H1 (cell line): ENCODE results near the gene GRM8. TPM values are rescaled to one million over a fixed set of nuclear protein-coding genes. Genes with fewer than 3 reads are reported as not detected.

Experiments
- CTCF ChIA-PET: fragments of 300-600 bp; sonication (Branson Sonifier 250); formaldehyde crosslinking; loops from one replicate; lab custom pipeline; 2021; ENCODE audit not compliant: partially characterized antibody; lab: Charles Lee
- POLR2A ChIA-PET: fragments of 300-600 bp; sonication (Branson Sonifier 250); formaldehyde crosslinking; loops from one replicate; lab custom pipeline; 2021; ENCODE audit warnings: inconsistent platforms; ENCODE audit not compliant: partially characterized antibody; lab: Charles Lee
- DNase-seq, 2 experiments: peaks; one replicate each; pipeline versions ENCODE4 v3.0.0 to v3.0.0-alpha.2; 2010 to 2022; ENCODE audit warnings: low spot score in 2 of 2, low read depth in 1 of 2, mixed read lengths in 1 of 2
- FAIRE-seq: peaks from 2 replicates; lab custom pipeline; 2011; peaks lifted over from hg19 to GRCh38; lab: Jason Lieb, UNC
- H2AFZ ChIP-seq: 2 replicates; pipeline ENCODE4 v1.8.1; 2012; ENCODE audit warnings: low read length, inconsistent platforms
- H2AK5ac ChIP-seq: 2 replicates; pipeline ENCODE4 v1.6.1; 2013; ENCODE audit warnings: low read depth, low read length
- H2BK120ac ChIP-seq: replicated peaks from 2 replicates; pipeline ENCODE3; 2013; ENCODE audit warnings: low read depth, low read length, inconsistent platforms
- H2BK12ac ChIP-seq: 2 replicates; pipeline ENCODE4 v1.6.1; 2013; ENCODE audit warnings: low read depth, low read length
- H2BK15ac ChIP-seq: 2 replicates; pipeline ENCODE4 v1.6.1; 2013; ENCODE audit warnings: low read length
- H2BK20ac ChIP-seq: 2 replicates; pipeline ENCODE4 v1.6.1; 2013; ENCODE audit warnings: low read length
- H2BK5ac ChIP-seq: 2 replicates; pipeline ENCODE4 v1.6.1; 2013; ENCODE audit warnings: low read depth, low read length
- H3K14ac ChIP-seq: 2 replicates; pipeline ENCODE4 v1.6.1; 2013; ENCODE audit warnings: inconsistent platforms; ENCODE audit not compliant: insufficient read length
- H3K18ac ChIP-seq: 2 replicates; pipeline ENCODE4 v1.6.1; 2013; ENCODE audit warnings: low read length; ENCODE audit errors: extremely low read depth
- H3K23ac ChIP-seq: 2 replicates; pipeline ENCODE4 v1.6.1; 2013; ENCODE audit warnings: inconsistent platforms; ENCODE audit not compliant: insufficient read length
- H3K23me2 ChIP-seq: 2 replicates; pipeline ENCODE4 v1.6.1; 2013; ENCODE audit warnings: low read depth, low read length
- H3K27ac ChIP-seq: 2 replicates; pipeline ENCODE4 v1.6.1; 2011; ENCODE audit warnings: low read depth, low read length, inconsistent platforms
- H3K27me3 ChIP-seq, 4 experiments: replicated peaks in 1 of 4; 1 replicate in 1 of 4; 2 replicates in 3 of 4; pipeline versions ENCODE4 v1.6.1 to v1.8.1; 2011 to 2013; ENCODE audit warnings: low read length in 3 of 4, mild to moderate bottlenecking in 3 of 4, inconsistent platforms in 2 of 4, mixed read lengths in 2 of 4, moderate library complexity in 1 of 4; ENCODE audit not compliant: control insufficient read depth in 3 of 4, insufficient read depth in 3 of 4; ENCODE audit errors: extremely low read depth in 1 of 4
- H3K36me3 ChIP-seq, 4 experiments: 2 replicates each; pipeline versions ENCODE4 v1.6.1 to v1.8.1; 2011 to 2013; ENCODE audit warnings: mild to moderate bottlenecking in 4 of 4, low read length in 3 of 4, moderate library complexity in 2 of 4, control low read depth in 1 of 4, inconsistent platforms in 1 of 4; ENCODE audit not compliant: insufficient read depth in 4 of 4, control insufficient read depth in 2 of 4
- H3K4ac ChIP-seq: replicated peaks from 2 replicates; pipeline ENCODE3; 2013; ENCODE audit warnings: low read length, low read depth, mixed read lengths, inconsistent platforms; ENCODE audit not compliant: insufficient read length
- H3K4me1 ChIP-seq, 4 experiments: replicated peaks in 1 of 4; 1 replicate in 1 of 4; 2 replicates in 3 of 4; pipeline versions ENCODE4 v1.6.1 to v1.8.1; 2011 to 2013; ENCODE audit warnings: low read length in 3 of 4, inconsistent platforms in 2 of 4, mixed read lengths in 1 of 4; ENCODE audit not compliant: insufficient read depth in 4 of 4, control insufficient read depth in 3 of 4
- H3K4me2 ChIP-seq, 2 experiments: 2 replicates each; pipeline versions ENCODE4 v1.6.1 to v1.8.1; 2011 to 2013; ENCODE audit warnings: low read depth in 2 of 2, low read length in 2 of 2, control low read depth in 1 of 2, inconsistent platforms in 1 of 2, mild to moderate bottlenecking in 1 of 2; ENCODE audit not compliant: insufficient read depth in 1 of 2
- H3K4me3 ChIP-seq, 4 experiments: fragments of 200-600, 300-600 bp in 1 of 4; sonication (generic), shearing (Covaris generic), sonication (Bioruptor Twin) in 1 of 4; 2 replicates each; pipeline versions ENCODE4 v1.5.1 to v1.8.1; 2011 to 2016; ENCODE audit warnings: low read length in 4 of 4, low read depth in 3 of 4, control low read depth in 2 of 4, inconsistent platforms in 2 of 4, mild to moderate bottlenecking in 2 of 4, mixed read lengths in 1 of 4, moderate library complexity in 1 of 4; ENCODE audit not compliant: insufficient read depth in 2 of 4; ENCODE audit errors: extremely low read depth in 1 of 4
- H3K56ac ChIP-seq: replicated peaks from 2 replicates; pipeline ENCODE3; 2013; ENCODE audit warnings: low read depth, mild to moderate bottlenecking, mixed read lengths, low read length, inconsistent platforms; ENCODE audit not compliant: insufficient read length
- H3K79me1 ChIP-seq: 2 replicates; pipeline ENCODE4 v1.6.1; 2013; ENCODE audit warnings: low read depth, low read length, control low read depth
- H3K79me2 ChIP-seq, 2 experiments: 2 replicates each; pipeline versions ENCODE4 v1.6.1 to v1.8.1; 2012 to 2013; ENCODE audit warnings: low read length in 2 of 2, mild to moderate bottlenecking in 2 of 2, inconsistent platforms in 1 of 2; ENCODE audit not compliant: insufficient read depth in 2 of 2, control insufficient read depth in 1 of 2
- H3K9ac ChIP-seq, 4 experiments: replicated peaks in 1 of 4; 1 replicate in 1 of 4; 2 replicates in 3 of 4; pipeline versions ENCODE4 v1.6.1 to v1.8.1; 2011 to 2013; ENCODE audit warnings: low read depth in 3 of 4, low read length in 3 of 4, control low read depth in 2 of 4, mild to moderate bottlenecking in 2 of 4, moderate library complexity in 2 of 4, inconsistent platforms in 1 of 4; ENCODE audit errors: extremely low read depth in 1 of 4
- H3K9me3 ChIP-seq, 2 experiments: 2 replicates each; pipeline versions ENCODE4 v1.6.1 to v1.8.1; 2012 to 2013; ENCODE audit warnings: mild to moderate bottlenecking in 2 of 2, moderate library complexity in 2 of 2, control low read depth in 1 of 2, inconsistent platforms in 1 of 2, low read depth in 1 of 2, low read length in 1 of 2, mixed read lengths in 1 of 2; ENCODE audit not compliant: insufficient read depth in 2 of 2
- H4K20me1 ChIP-seq, 2 experiments: replicated peaks in 1 of 2; 2 replicates each; pipeline versions ENCODE3 to v1.8.1; 2011 to 2013; ENCODE audit warnings: inconsistent platforms in 2 of 2, low read length in 2 of 2, mild to moderate bottlenecking in 1 of 2; ENCODE audit not compliant: insufficient read depth in 2 of 2, control insufficient read depth in 1 of 2
- H4K5ac ChIP-seq: 2 replicates; pipeline ENCODE4 v1.6.1; 2013; ENCODE audit warnings: low read length, low read depth, mixed read lengths, inconsistent platforms; ENCODE audit not compliant: insufficient read length
- H4K8ac ChIP-seq: 2 replicates; pipeline ENCODE4 v1.8.0; 2013; ENCODE audit warnings: mild to moderate bottlenecking, moderate library complexity, low read length, inconsistent platforms; ENCODE audit not compliant: insufficient read depth; ENCODE audit errors: extremely low read depth
- H4K91ac ChIP-seq: replicated peaks from 2 replicates; pipeline ENCODE3; 2013; ENCODE audit warnings: low read length, mixed read lengths, inconsistent platforms; ENCODE audit not compliant: insufficient read length
- BRCA1 ChIP-seq: IDR thresholded peaks from 2 replicates; pipeline ENCODE4 v1.6.1; 2012; ENCODE audit warnings: low read depth, low read length, improper control_type of control experiment
- CBX8 ChIP-seq: fragments of 300-800, 300-1000 bp; sonication (generic); IDR thresholded peaks from 2 replicates; pipeline ENCODE4 v1.7.1; 2016; ENCODE audit warnings: low read depth, low read length, borderline replicate concordance
- EP300 ChIP-seq, 2 experiments: IDR thresholded peaks; 1 replicate in 1 of 2; 2 replicates in 1 of 2; pipeline ENCODE4 v1.6.1; 2011 to 2012; ENCODE audit warnings: low read depth in 2 of 2, low read length in 2 of 2, mild to moderate bottlenecking in 2 of 2, borderline replicate concordance in 1 of 2, inconsistent platforms in 1 of 2, moderate library complexity in 1 of 2
- GABPA ChIP-seq: IDR thresholded peaks from 2 replicates; pipeline ENCODE4 v1.6.1; 2011; ENCODE audit warnings: mild to moderate bottlenecking, low read length, moderate library complexity, borderline replicate concordance; ENCODE audit not compliant: insufficient read depth
- KDM4A ChIP-seq: IDR thresholded peaks from one replicate; pipeline ENCODE4 v1.7.1; 2012; ENCODE audit warnings: low read depth, mild to moderate bottlenecking, moderate library complexity, low read length, inconsistent platforms; ENCODE audit not compliant: severe bottlenecking
- PHF8 ChIP-seq: fragments of 200-600 bp; sonication (generic); conservative IDR thresholded peaks from 2 replicates; pipeline ENCODE4 v1.7.1; 2012; ENCODE audit warnings: low read depth, mild to moderate bottlenecking, inconsistent platforms, low read length, moderate library complexity
- POLR2AphosphoS5 ChIP-seq: IDR thresholded peaks from 2 replicates; pipeline ENCODE4 v1.6.1; 2011; ENCODE audit warnings: low read depth, low read length
- RFX5 ChIP-seq: IDR thresholded peaks from 2 replicates; pipeline ENCODE4 v1.6.1; 2011; ENCODE audit warnings: low read depth, low read length, improper control_type of control experiment, borderline replicate concordance
- WGBS, 2 experiments: shearing (Covaris generic) in 1 of 2; methylation state at CpG; one replicate each; pipeline versions ENCODE4 v1.1.6 to v1.1.7; 2013 to 2015; ENCODE audit warnings: low lambda C conversion rate in 2 of 2, mixed read lengths in 2 of 2, inconsistent platforms in 1 of 2, low coverage in 1 of 2, missing lambda C conversion rate in 1 of 2; ENCODE audit not compliant: insufficient replicate concordance in 2 of 2, insufficient coverage in 1 of 2, insufficient read length in 1 of 2; ENCODE audit errors: extremely low coverage in 1 of 2, missing lambda C conversion rate in 1 of 2; 5-methylcytosine and 5-hydroxymethylcytosine counted together
- polyA plus RNA-seq, 7 experiments: library from polyadenylated mRNA; depleted of rRNA in 3 of 7; stranded (reverse) in 5 of 7; unstranded in 2 of 7; fragments of >200 nt in 5 of 7; fragments of 200-250 nt in 2 of 7; gene quantifications; 1 replicate in 5 of 7; 2 replicates in 1 of 7; 4 replicates in 1 of 7; pipeline versions ENCODE4 v1.2.1 to v1.2.3, GENCODE V29; 2011 to 2013; ENCODE audit warnings: missing spikeins in 2 of 7, mixed read lengths in 2 of 7
- total RNA-seq: library from RNA; stranded (reverse); fragmentation: NEBNext Ultra II Directional; extraction: Animal tissue kit (Norgen Biotek cat#: 25700); gene quantifications from 2 replicates; pipeline ENCODE4 v1.2.1, GENCODE V29; 2021

The GRM8 gene
- total and polyA plus RNA-seq, 2 of the 8 experiments (the other 6 are each of a cell fraction or from before 2014, with no cell fraction given) = 2.6 to 2.8 TPM

DNA sequence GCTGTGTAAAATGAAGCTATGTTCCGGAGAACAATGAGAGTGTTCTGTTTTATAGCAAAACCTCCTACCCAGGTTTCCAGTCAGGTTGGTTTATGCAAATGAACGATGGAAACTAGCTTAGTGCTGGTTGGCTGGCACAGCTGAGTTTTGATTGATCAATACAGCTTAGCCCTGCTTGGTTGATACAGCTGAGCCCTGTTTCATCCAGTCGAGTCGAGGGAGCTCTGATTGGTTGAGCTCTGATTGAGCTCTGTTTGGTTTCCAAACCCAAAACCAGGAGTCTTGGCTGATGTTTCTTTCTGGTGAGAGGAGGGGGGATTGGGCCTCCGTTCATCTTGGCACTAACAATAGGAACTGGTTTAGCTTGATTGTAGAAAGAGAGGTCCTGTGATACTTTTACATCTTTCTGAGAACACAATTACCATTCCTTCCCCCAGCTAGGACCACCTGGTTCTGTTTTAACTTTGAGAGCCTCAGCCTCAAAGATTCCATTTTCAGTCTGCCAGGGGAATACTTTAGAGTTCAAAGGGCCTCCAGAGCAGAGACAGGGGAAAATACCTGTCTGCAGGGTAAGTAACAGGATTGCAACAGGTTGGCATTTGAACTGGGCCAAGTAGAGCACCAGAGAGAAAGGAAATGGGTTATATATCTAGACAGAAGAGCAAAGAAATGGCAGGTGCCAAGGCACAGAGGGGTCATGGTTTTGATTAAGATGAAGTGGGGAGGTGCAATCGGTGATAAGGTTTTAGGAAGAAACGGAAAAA, 210.9 kb downstream of the GRM8 start:
- ChIA-PET POLR2A (no interaction called here), CTCF (interaction anchor here (0.7 to 1.6 kb wide), 2 partner anchors 14 to 25 kb away, joined by 3 to 4 read pairs; no protein-coding TSS in a partner anchor)
- TF ChIP-seq POLR2AphosphoS5 (no peak), KDM4A (no peak), EP300 (IDR thresholded peaks at IDR 0.05; ENCODE audit: borderline replicate concordance in 1 of 2, low read depth in 2 of 2, low read length in 2 of 2) (no peak), CBX8 (no peak), RFX5 (no peak), GABPA (no peak), BRCA1 (no peak), PHF8 (no peak)
- Histone ChIP-seq H4K5ac (no peak overlapping the region), H4K20me1 (no peaks in the 10 kb centered on the region), H3K23me2 (no peaks in the 10 kb centered on the region), H4K91ac (no peak overlapping the region), H3K4me1 (no peaks in the 10 kb centered on the region), H2AFZ (no peak overlapping the region), H3K56ac (no peak overlapping the region), H3K9me3 (no peaks in the 10 kb centered on the region), H3K4me2 (no peak overlapping the region), H3K79me1 (no peaks in the 10 kb centered on the region), H3K27ac (no peak overlapping the region), H3K18ac (no peak overlapping the region), H2BK5ac (no peak overlapping the region), H3K9ac (no peak overlapping the region), H3K27me3 (no peaks in the 10 kb centered on the region), H2BK12ac (no peak overlapping the region), H2AK5ac (no peak overlapping the region), H3K23ac (no peak overlapping the region), H3K4me3 (no peak overlapping the region), H3K79me2 (no peaks in the 10 kb centered on the region), H3K36me3 (no peaks in the 10 kb centered on the region), H3K4ac (no peak overlapping the region), H2BK15ac (no peak overlapping the region), H4K8ac (no peak overlapping the region), H3K14ac (no peak overlapping the region), H2BK120ac (no peak overlapping the region), H2BK20ac (no peak overlapping the region)
- 86 to 100% methylated on average over 2 to 7 of the region's 7 CpGs for WGBS, 2 experiments
- FAIRE-seq (no peak), DNase-seq (no peak)
